ENCODE data around the gene CLDN8. TPM values are rescaled to one million over a fixed set of nuclear protein-coding genes. Genes with fewer than 3 reads are reported as not detected.

Gene CLDN8
- total and polyA plus RNA-seq, 10 of the 15 experiments (the other 5 are each of a cell fraction or from before 2014, with no cell fraction given), result not detected

- TF ChIP-seq PAX5 (IDR thresholded peaks at IDR 0.05; ENCODE audit: borderline replicate concordance, low read depth, low read length) (no peak), SP1 (IDR thresholded peaks at IDR 0.05; ENCODE audit: low read depth, low read length) (no peak), CEBPB (IDR thresholded peaks at IDR 0.05; ENCODE audit: borderline replicate concordance in 1 of 2, low read depth in 2 of 2, low read length in 2 of 2) (no peak), HDAC6 (IDR thresholded peaks at IDR 0.05; ENCODE audit: unreplicated experiment) (no peak)
- TF ChIP-seq, protein P1, sequence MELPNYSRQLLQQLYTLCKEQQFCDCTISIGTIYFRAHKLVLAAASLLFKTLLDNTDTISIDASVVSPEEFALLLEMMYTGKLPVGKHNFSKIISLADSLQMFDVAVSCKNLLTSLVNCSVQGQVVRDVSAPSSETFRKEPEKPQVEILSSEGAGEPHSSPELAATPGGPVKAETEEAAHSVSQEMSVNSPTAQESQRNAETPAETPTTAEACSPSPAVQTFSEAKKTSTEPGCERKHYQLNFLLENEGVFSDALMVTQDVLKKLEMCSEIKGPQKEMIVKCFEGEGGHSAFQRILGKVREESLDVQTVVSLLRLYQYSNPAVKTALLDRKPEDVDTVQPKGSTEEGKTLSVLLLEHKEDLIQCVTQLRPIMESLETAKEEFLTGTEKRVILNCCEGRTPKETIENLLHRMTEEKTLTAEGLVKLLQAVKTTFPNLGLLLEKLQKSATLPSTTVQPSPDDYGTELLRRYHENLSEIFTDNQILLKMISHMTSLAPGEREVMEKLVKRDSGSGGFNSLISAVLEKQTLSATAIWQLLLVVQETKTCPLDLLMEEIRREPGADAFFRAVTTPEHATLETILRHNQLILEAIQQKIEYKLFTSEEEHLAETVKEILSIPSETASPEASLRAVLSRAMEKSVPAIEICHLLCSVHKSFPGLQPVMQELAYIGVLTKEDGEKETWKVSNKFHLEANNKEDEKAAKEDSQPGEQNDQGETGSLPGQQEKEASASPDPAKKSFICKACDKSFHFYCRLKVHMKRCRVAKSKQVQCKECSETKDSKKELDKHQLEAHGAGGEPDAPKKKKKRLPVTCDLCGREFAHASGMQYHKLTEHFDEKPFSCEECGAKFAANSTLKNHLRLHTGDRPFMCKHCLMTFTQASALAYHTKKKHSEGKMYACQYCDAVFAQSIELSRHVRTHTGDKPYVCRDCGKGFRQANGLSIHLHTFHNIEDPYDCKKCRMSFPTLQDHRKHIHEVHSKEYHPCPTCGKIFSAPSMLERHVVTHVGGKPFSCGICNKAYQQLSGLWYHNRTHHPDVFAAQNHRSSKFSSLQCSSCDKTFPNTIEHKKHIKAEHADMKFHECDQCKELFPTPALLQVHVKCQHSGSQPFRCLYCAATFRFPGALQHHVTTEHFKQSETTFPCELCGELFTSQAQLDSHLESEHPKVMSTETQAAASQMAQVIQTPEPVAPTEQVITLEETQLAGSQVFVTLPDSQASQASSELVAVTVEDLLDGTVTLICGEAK (IDR thresholded peaks at IDR 0.05; ENCODE audit: borderline replicate concordance), result no peak
Observed at GRCh38 chr21:30232011-30232410, 16.1 kb upstream of the CLDN8 start (continued).

DNA sequence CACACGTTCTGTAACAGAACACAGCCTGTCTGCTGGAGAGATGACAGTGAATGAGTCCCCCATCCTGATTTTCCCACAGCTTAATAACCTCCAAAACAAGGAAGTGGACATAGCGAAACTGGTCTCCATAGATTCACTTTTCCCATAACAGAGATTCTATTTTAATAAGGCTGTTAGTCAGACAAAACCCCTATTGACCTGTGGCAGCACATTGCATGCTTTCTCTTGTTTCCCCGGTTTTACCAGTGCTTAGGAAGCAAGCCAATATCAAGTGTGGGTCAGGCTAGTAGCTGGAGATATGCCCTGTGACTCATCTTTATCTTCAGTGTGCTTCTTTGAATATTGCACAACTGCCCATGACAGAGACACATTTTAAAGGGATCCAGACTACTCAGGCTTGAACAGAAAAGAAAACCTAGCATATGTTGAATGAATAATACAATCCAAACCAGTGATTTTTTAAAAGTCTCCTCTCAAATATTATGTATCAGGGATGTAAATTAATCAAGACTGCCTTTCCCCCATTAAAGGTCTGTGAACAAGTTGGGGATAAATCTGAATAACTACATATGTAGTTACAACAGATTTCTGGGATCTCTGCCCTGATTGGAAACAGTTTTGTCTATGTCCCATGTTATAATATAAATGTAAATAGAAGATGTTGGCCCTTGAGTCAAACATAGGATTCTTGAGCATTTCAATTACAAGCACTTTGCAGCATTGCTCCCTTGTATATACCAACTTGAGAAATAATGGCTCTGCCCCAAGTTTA is 11.9 kb upstream of the CLDN8 start:
- Histone ChIP-seq H3K4me1 (ENCODE audit: control insufficient read depth, insufficient read depth, low read length) (no peaks in the 10 kb centered on the region), H4K20me1 (ENCODE audit: control insufficient read depth, insufficient read depth) (no peaks in the 10 kb centered on the region), H3K36me3 (ENCODE audit: control insufficient read depth in 2 of 2, insufficient read depth in 2 of 2, low read length in 1 of 2) (no peaks in the 10 kb centered on the region), H2AFZ (ENCODE audit: control insufficient read depth, low read depth, low read length) (no peak overlapping the region), H3K4me2 (ENCODE audit: control insufficient read depth, insufficient read depth) (no peak overlapping the region), H3K9me3 (replicated peaks; ENCODE audit: control insufficient read depth, insufficient read depth, low read length) (no peaks in the 10 kb centered on the region; the same call in 2 of the 3 replicates), H3K27me3 (replicated peaks in 1 of 2; ENCODE audit: control insufficient read depth in 2 of 2, insufficient read depth in 2 of 2, low read length in 1 of 2) (no peaks in the 10 kb centered on the region), H3K9ac (ENCODE audit: control insufficient read depth, insufficient read depth, low read length) (no peak overlapping the region), H3K79me2 (ENCODE audit: control insufficient read depth, insufficient read depth, low read length) (no peaks in the 10 kb centered on the region), H3K4me3 (no peak overlapping the region), H3K27ac (ENCODE audit: control insufficient read depth, insufficient read depth) (no peak overlapping the region)
- RAD21 ChIA-PET (ENCODE audit: unreplicated experiment), result no interaction called here
- SMC1A ChIA-PET (ENCODE audit: uncharacterized antibody, unreplicated experiment), result interaction anchor here (0.9 kb wide), 1 partner anchor 857 kb away, joined by 3 read pairs; no protein-coding TSS in a partner anchor
- CTCF ChIA-PET, result no interaction called here
- BruUV-seq (replicated peaks), result no TSS peak
- intact Hi-C loops (cut with micrococcal nuclease; ENCODE audit: unreplicated experiment), result no loop called here
- ATAC-seq (no peak), FAIRE-seq (no peak), DNase-seq (ENCODE audit: low read depth, low spot score) (no peak)
- POLR2A ChIA-PET, result no interaction called here
- WGBS (ENCODE audit: insufficient coverage, insufficient replicate concordance, low lambda C conversion rate, missing lambda C conversion rate), result 2% methylated on average over 3 of the region's 3 CpGs
- in situ Hi-C loops (cut with MboI), result no loop called here
- TF ChIP-seq, protein P2, sequence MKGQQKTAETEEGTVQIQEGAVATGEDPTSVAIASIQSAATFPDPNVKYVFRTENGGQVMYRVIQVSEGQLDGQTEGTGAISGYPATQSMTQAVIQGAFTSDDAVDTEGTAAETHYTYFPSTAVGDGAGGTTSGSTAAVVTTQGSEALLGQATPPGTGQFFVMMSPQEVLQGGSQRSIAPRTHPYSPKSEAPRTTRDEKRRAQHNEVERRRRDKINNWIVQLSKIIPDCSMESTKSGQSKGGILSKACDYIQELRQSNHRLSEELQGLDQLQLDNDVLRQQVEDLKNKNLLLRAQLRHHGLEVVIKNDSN (IDR thresholded peaks at IDR 0.05; ENCODE audit: borderline replicate concordance, extremely low read length, insufficient read depth, low read depth, low read length), result no peak
- no peak for TF ChIP-seq RBBP5 (conservative IDR thresholded peaks at IDR 0.05)
- no peak for TF ChIP-seq CUX1 (IDR thresholded peaks at IDR 0.05; ENCODE audit: insufficient replicate concordance, low read depth, low read length)
- no peak for TF ChIP-seq NFXL1 (IDR thresholded peaks at IDR 0.05; ENCODE audit: borderline replicate concordance)
- no peak for TF ChIP-seq NR2C1 (IDR thresholded peaks at IDR 0.05)
